GM12878 (cell line): Measurements from ENCODE around the gene TM4SF18. TPM values are rescaled to one million over a fixed set of nuclear protein-coding genes. Genes with fewer than 3 reads are reported as not detected.

ENCODE experiments used
- ATAC-seq: fragments of 200-7000 bp; cut with Tn5 transposase; 3 replicates; pipeline ENCODE4 v1.9.1; 2020; ENCODE audit warnings: mild to moderate bottlenecking, moderate library complexity
- BruUV-seq: library from RNA; stranded (reverse); fragments of 400-500 nt; replicated peaks from 2 replicates; lab custom pipeline; 2021; lab: Mats Ljungman, UMichigan
- CTCF ChIA-PET: fragments of 300-600 bp; sonication (Branson Sonifier 250); formaldehyde crosslinking; extraction: SDS; loops from one replicate; lab custom pipeline; 2021; ENCODE audit warnings: inconsistent platforms; lab: Yijun Ruan, JAX
- POLR2A ChIA-PET: fragments of 350-600 bp; formaldehyde crosslinking; extraction: SDS; loops from one replicate; lab custom pipeline; 2021; ENCODE audit warnings: inconsistent platforms; lab: Charles Lee
- RAD21 ChIA-PET: fragments of 300-600 bp; sonication (Branson Sonifier 250); formaldehyde crosslinking; loops from one replicate; lab custom pipeline; 2023; ENCODE audit warnings: antibody characterized with exemption; ENCODE audit not compliant: unreplicated experiment; lab: Charles Lee
- SMC1A ChIA-PET: fragments of 300-600 bp; sonication (Branson Sonifier 250); formaldehyde crosslinking; loops from one replicate; lab custom pipeline; 2023; ENCODE audit not compliant: unreplicated experiment, uncharacterized antibody; lab: Charles Lee
- DNase-seq: peaks from one replicate; pipeline ENCODE4 v3.0.0-alpha.2; 2011; ENCODE audit warnings: low read depth, low spot score
- FAIRE-seq: peaks from 3 replicates; lab custom pipeline; 2011; peaks lifted over from hg19 to GRCh38; lab: Jason Lieb, UNC
- H2AFZ ChIP-seq: 2 replicates; pipeline ENCODE4 v1.6.0; 2011; ENCODE audit warnings: low read depth, low read length, control low read depth; ENCODE audit not compliant: control insufficient read depth
- H3K27ac ChIP-seq: 2 replicates; pipeline ENCODE4 v1.5.1; 2011; ENCODE audit warnings: control low read depth; ENCODE audit not compliant: control insufficient read depth, insufficient read depth
- H3K27me3 ChIP-seq, 2 experiments: replicated peaks in 1 of 2; 2 replicates each; pipeline versions ENCODE4 v1.6.0 to v1.6.1; 2011; ENCODE audit warnings: low read length in 1 of 2; ENCODE audit not compliant: control insufficient read depth in 2 of 2, insufficient read depth in 2 of 2
- H3K36me3 ChIP-seq, 2 experiments: 2 replicates each; pipeline ENCODE4 v1.5.1; 2011; ENCODE audit warnings: low read length in 1 of 2; ENCODE audit not compliant: control insufficient read depth in 2 of 2, insufficient read depth in 2 of 2
- H3K4me1 ChIP-seq: 2 replicates; pipeline ENCODE4 v1.6.1; 2011; ENCODE audit warnings: mild to moderate bottlenecking, low read length, moderate library complexity, mixed read lengths; ENCODE audit not compliant: control insufficient read depth, insufficient read depth
- H3K4me2 ChIP-seq: 2 replicates; pipeline ENCODE4 v1.6.0; 2011; ENCODE audit warnings: control low read depth; ENCODE audit not compliant: control insufficient read depth, insufficient read depth
- H3K4me3 ChIP-seq: fragments of 200-600 bp; sonication (generic); 2 replicates; pipeline ENCODE4 v1.5.1; 2016
- H3K79me2 ChIP-seq: 2 replicates; pipeline ENCODE4 v1.6.0; 2011; ENCODE audit warnings: low read length; ENCODE audit not compliant: control insufficient read depth, insufficient read depth
- H3K9ac ChIP-seq: 2 replicates; pipeline ENCODE4 v1.8.0; 2011; ENCODE audit warnings: low read length, control low read depth, mixed read lengths; ENCODE audit not compliant: control insufficient read depth, insufficient read depth
- H3K9me3 ChIP-seq: replicated peaks from 3 replicates; pipeline ENCODE4 v1.5.1; 2011; ENCODE audit warnings: mild to moderate bottlenecking, low read length; ENCODE audit not compliant: control insufficient read depth, insufficient read depth
- H4K20me1 ChIP-seq: 2 replicates; pipeline ENCODE4 v1.6.0; 2011; ENCODE audit not compliant: control insufficient read depth, insufficient read depth
- CEBPB ChIP-seq, 2 experiments: fragments of 150-350 bp in 1 of 2; IDR thresholded peaks; 2 replicates each; pipeline ENCODE4 v1.6.1; 2012 to 2014; ENCODE audit warnings: low read depth in 2 of 2, low read length in 2 of 2, borderline replicate concordance in 1 of 2, inconsistent platforms in 1 of 2
- CHD1 ChIP-seq: IDR thresholded peaks from 2 replicates; pipeline ENCODE4 v1.6.1; 2012; ENCODE audit warnings: low read depth, low read length, improper control_type of control experiment
- CUX1 ChIP-seq: IDR thresholded peaks from 2 replicates; pipeline ENCODE4 v1.6.1; 2012; ENCODE audit warnings: improper control_type of control experiment, low read depth, low read length; ENCODE audit not compliant: insufficient replicate concordance
- IRF4 ChIP-seq: IDR thresholded peaks from 2 replicates; pipeline ENCODE4 v1.6.1; 2011; ENCODE audit warnings: low read depth, low read length
- NFIC ChIP-seq: IDR thresholded peaks from 2 replicates; pipeline ENCODE4 v1.6.1; 2012; ENCODE audit warnings: low read depth, mild to moderate bottlenecking, inconsistent platforms, low read length, moderate library complexity
- NR2F1 ChIP-seq: fragments of 450-650 bp; conservative IDR thresholded peaks from 2 replicates; pipeline ENCODE4 v1.6.1; 2017; ENCODE audit warnings: mild to moderate bottlenecking
- PAX5 ChIP-seq: IDR thresholded peaks from 2 replicates; pipeline ENCODE4 v1.6.1; 2011; ENCODE audit warnings: low read depth, low read length, borderline replicate concordance
- POLR2AphosphoS5 ChIP-seq: IDR thresholded peaks from 2 replicates; pipeline ENCODE4 v1.6.1; 2011; ENCODE audit warnings: mild to moderate bottlenecking, low read length, inconsistent platforms
- RBBP5 ChIP-seq: fragments of 200-600 bp; sonication (generic); conservative IDR thresholded peaks from 2 replicates; pipeline ENCODE4 v1.6.1; 2016
- TAF1 ChIP-seq: IDR thresholded peaks from 2 replicates; pipeline ENCODE4 v1.6.1; 2011; ENCODE audit warnings: mild to moderate bottlenecking, low read depth, low read length, borderline replicate concordance
- TBL1XR1 ChIP-seq: IDR thresholded peaks from 2 replicates; pipeline ENCODE4 v1.6.1; 2012; ENCODE audit warnings: low read depth, low read length, improper control_type of control experiment
- YY1 ChIP-seq: IDR thresholded peaks from 2 replicates; pipeline ENCODE4 v1.6.1; 2011; ENCODE audit warnings: low read depth, mild to moderate bottlenecking, low read length
- ZZZ3 ChIP-seq: IDR thresholded peaks from 2 replicates; pipeline ENCODE4 v1.6.1; 2011; ENCODE audit warnings: low read depth; ENCODE audit not compliant: control insufficient read depth, insufficient read length
- WGBS: methylation state at CpG from one replicate; pipeline ENCODE4 v1.1.6; 2016; ENCODE audit warnings: low lambda C conversion rate; ENCODE audit not compliant: insufficient replicate concordance, insufficient coverage; ENCODE audit errors: missing lambda C conversion rate; 5-methylcytosine and 5-hydroxymethylcytosine counted together
- in situ Hi-C: fragments of 300-500 bp; cut with MboI; formaldehyde crosslinking; loops from 9 replicates; pipeline ENCODE4 v1.14.3; 2018; ENCODE audit warnings: mixed read lengths
- intact Hi-C: fragments of 100-400 bp; cut with micrococcal nuclease; formaldehyde crosslinking; loops from one replicate; pipeline ENCODE4 v1.14.2; 2022; ENCODE audit not compliant: unreplicated experiment
- polyA plus RNA-seq, 11 experiments: library from polyadenylated mRNA; depleted of rRNA in 4 of 11; unstranded in 6 of 11; stranded (reverse) in 5 of 11; fragments of >200 nt; fragmentation: Nextera tagmentation in 4 of 11; fragmentation: Illumina TruSeq in 1 of 11; extraction: Ambion mirVana in 4 of 11; extraction: Trizol in 1 of 11; gene quantifications; 1 replicate in 1 of 11; 2 replicates in 10 of 11; pipeline versions ENCODE4 v1.2.1 to v1.2.3, GENCODE V29; 2011 to 2016; ENCODE audit warnings: inconsistent platforms in 2 of 11, missing spikeins in 2 of 11, low read depth in 1 of 11
- total RNA-seq, 4 experiments: library from RNA; depleted of rRNA in 3 of 4; stranded (reverse); fragments of >200 nt in 3 of 4; fragmentation: Illumina TruSeq in 1 of 4; extraction: Trizol in 1 of 4; gene quantifications; 2 replicates each; pipeline versions ENCODE4 v1.2.1 to v1.2.3, GENCODE V29; 2013 to 2021

Gene TM4SF18
- total and polyA plus RNA-seq, 10 of the 15 experiments (the other 5 are each of a cell fraction or from before 2014, with no cell fraction given) = 0.01 TPM; not detected in 9

- Histone ChIP-seq H3K36me3 (no peaks in the 10 kb centered on the region), H2AFZ (no peak overlapping the region), H3K79me2 (no peaks in the 10 kb centered on the region), H3K9me3 (no peaks in the 10 kb centered on the region; the same call in 2 of the 3 replicates), H3K4me1 (no peaks in the 10 kb centered on the region), H3K27ac (no peak overlapping the region), H3K9ac (no peak overlapping the region), H3K27me3 (no peaks in the 10 kb centered on the region), H3K4me3 (no peak overlapping the region), H3K4me2 (no peak overlapping the region), H4K20me1 (no peaks in the 10 kb centered on the region)
- 39% methylated on average over 7 of the region's 7 CpGs for WGBS
- FAIRE-seq = no peak
- no TSS peak for BruUV-seq
- ChIA-PET RAD21 (no interaction called here), SMC1A (interaction anchor here (0.5 to 1.8 kb wide), 3 partner anchors 17 to 636 kb away, joined by 3 to 5 read pairs (median 4); no protein-coding TSS in a partner anchor), POLR2A (interaction anchor here (0.6 kb wide), 1 partner anchor 357 kb away, joined by 3 read pairs; no protein-coding TSS in a partner anchor), CTCF (interaction anchor here (1.0 to 1.2 kb wide), 4 partner anchors 14 to 497 kb away, joined by 3 to 4 read pairs (median 3); no protein-coding TSS in a partner anchor)
- TF ChIP-seq YY1 (no peak), TAF1 (no peak), CHD1 (no peak), POLR2AphosphoS5 (no peak), NFIC (no peak)
- peak; percentile 35; the same call in 1 of the 3 replicates for ATAC-seq
- no peak for DNase-seq
- in situ Hi-C loops = no loop called here
- intact Hi-C loops = no loop called here
Observed at GRCh38 chr3:149310796-149311534, 22.5 kb downstream of the TM4SF18 start.

GRCh38 chr3:149307435-149307783 is 26.0 kb downstream of the TM4SF18 start:
- H3K27ac ChIP-seq = no peak overlapping the region
- ChIA-PET RAD21 (no interaction called here), POLR2A (no interaction called here), CTCF (interaction anchor here (0.7 kb wide), 1 partner anchor 600 kb away, joined by 3 read pairs; no protein-coding TSS in a partner anchor), SMC1A (interaction anchor here (1.0 kb wide), 1 partner anchor 13 kb away, joined by 3 read pairs; no protein-coding TSS in a partner anchor)
- H3K9ac ChIP-seq = no peak overlapping the region
- 71% methylated on average over 1 of the region's 1 CpG for WGBS
- intact Hi-C loops = no loop called here
- ATAC-seq = no peak
- in situ Hi-C loops = no loop called here
- no TSS peak for BruUV-seq
- no peaks in the 10 kb centered on the region; the same call in 2 of the 3 replicates for H3K9me3 ChIP-seq
- no peak for DNase-seq
- H3K4me1 ChIP-seq = no peaks in the 10 kb centered on the region
- H4K20me1 ChIP-seq = no peaks in the 10 kb centered on the region
- FAIRE-seq = no peak
- no peaks in the 10 kb centered on the region for H3K36me3 ChIP-seq
- no peaks in the 10 kb centered on the region for H3K27me3 ChIP-seq
- no peak overlapping the region for H3K4me2 ChIP-seq
- no peaks in the 10 kb centered on the region for H3K79me2 ChIP-seq
- H3K4me3 ChIP-seq = no peak overlapping the region
- no peak overlapping the region for H2AFZ ChIP-seq
- TF ChIP-seq RBBP5 (no peak), CEBPB (IDR thresholded peaks at IDR 0.05; ENCODE audit: borderline replicate concordance in 1 of 2, low read depth in 2 of 2, low read length in 2 of 2) (no peak), TBL1XR1 (no peak), PAX5 (no peak), ZZZ3 (no peak), CUX1 (no peak), NR2F1 (no peak), IRF4 (no peak)
